ENCODE results near the gene GABRR3.
"Not testable (repeated sequence)": the region's sequence is repeated elsewhere in the genome, so short reads cannot be mapped to it uniquely, and the experiment has no call there.

Gene GABRR3

GRCh38 chr3:98021830-98022560, 13.1 kb downstream of the GABRR3 start:
- peak; percentile 23 for DNase-seq

GRCh38 chr3:98020412-98020811, 14.7 kb downstream of the GABRR3 start:
- no peak for DNase-seq

- DNase-seq, result no peak
Measured at GRCh38 chr3:98018301-98018700, 16.8 kb downstream of the GABRR3 start.

GRCh38 chr3:98014268-98014585, 20.9 kb downstream of the GABRR3 start:
- no peak for DNase-seq

- DNase-seq, result no peak
Measured at GRCh38 chr3:98013411-98014267, 21.5 kb downstream of the GABRR3 start.

- DNase-seq, result no peak
Measured at GRCh38 chr3:98012979-98013378, 22.1 kb downstream of the GABRR3 start.

GRCh38 chr3:98010883-98011449, 24.1 kb downstream of the GABRR3 start:
- not testable (repeated sequence) for DNase-seq

GRCh38 chr3:98010194-98010882, 24.8 kb downstream of the GABRR3 start:
- no peak for DNase-seq

- DNase-seq, result no peak
Measured at GRCh38 chr3:98008855-98009254, 26.3 kb downstream of the GABRR3 start.

GRCh38 chr3:98005438-98005837, 29.7 kb downstream of the GABRR3 start:
- DNase-seq, result no peak

GRCh38 chr3:98004721-98005120, 30.4 kb downstream of the GABRR3 start:
- DNase-seq, result no peak

GRCh38 chr3:98003306-98003969, 31.7 kb downstream of the GABRR3 start:
- no peak for DNase-seq

- no peak for DNase-seq
Measured at GRCh38 chr3:98002717-98003116, 32.4 kb downstream of the GABRR3 start.

GRCh38 chr3:97999994-98000393, 35.1 kb downstream of the GABRR3 start:
- DNase-seq, result no peak

- DNase-seq, result no peak
Measured at GRCh38 chr3:97999103-97999502, 36.0 kb downstream of the GABRR3 start.

GRCh38 chr3:97996988-97997387, 38.1 kb downstream of the GABRR3 start:
- no peak for DNase-seq

- DNase-seq, result no peak
Measured at GRCh38 chr3:97994328-97994945, 40.7 kb downstream of the GABRR3 start.

- DNase-seq, result no peak
Measured at GRCh38 chr3:97993526-97993925, 41.6 kb downstream of the GABRR3 start.

GRCh38 chr3:97992547-97993173, 42.5 kb downstream of the GABRR3 start:
- no peak for DNase-seq

- no peak for DNase-seq
Measured at GRCh38 chr3:97991293-97991682, 43.8 kb downstream of the GABRR3 start.

- no peak for DNase-seq
Measured at GRCh38 chr3:97990624-97991292, 44.4 kb downstream of the GABRR3 start.
